ENCODE measurements around the gene TEX101.
"Not testable (repeated sequence)": the region's sequence is repeated elsewhere in the genome, so short reads cannot be mapped to it uniquely, and the experiment has no call there.

Gene TEX101, protein sequence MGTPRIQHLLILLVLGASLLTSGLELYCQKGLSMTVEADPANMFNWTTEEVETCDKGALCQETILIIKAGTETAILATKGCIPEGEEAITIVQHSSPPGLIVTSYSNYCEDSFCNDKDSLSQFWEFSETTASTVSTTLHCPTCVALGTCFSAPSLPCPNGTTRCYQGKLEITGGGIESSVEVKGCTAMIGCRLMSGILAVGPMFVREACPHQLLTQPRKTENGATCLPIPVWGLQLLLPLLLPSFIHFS

DNA sequence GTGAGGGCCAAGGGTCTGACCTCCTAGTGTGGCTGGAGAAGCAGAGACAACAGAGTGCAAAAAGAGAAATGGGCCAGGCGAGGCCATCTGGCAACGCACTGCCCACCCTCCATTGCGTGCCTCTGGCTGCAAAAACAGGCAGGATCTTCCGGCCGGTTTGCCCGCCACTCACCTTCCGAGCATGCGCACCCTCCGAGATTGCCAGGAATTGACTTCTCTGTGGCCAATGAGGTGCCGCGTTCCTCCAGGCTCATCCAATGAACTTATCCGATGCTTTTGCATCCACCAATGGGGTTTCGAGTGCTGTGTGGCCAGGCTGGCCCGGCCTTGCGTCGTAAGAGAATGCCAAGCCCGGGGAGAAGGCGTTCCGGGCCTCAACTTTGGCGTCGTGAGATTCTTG, at the start of gene TEX101:
Gene TEX101, plus strand, starts transcription at position 337 of the 400 bp plus-strand sequence. CDS start 1,030 bp downstream, outside the sequence.
- no peak for DNase-seq

DNA sequence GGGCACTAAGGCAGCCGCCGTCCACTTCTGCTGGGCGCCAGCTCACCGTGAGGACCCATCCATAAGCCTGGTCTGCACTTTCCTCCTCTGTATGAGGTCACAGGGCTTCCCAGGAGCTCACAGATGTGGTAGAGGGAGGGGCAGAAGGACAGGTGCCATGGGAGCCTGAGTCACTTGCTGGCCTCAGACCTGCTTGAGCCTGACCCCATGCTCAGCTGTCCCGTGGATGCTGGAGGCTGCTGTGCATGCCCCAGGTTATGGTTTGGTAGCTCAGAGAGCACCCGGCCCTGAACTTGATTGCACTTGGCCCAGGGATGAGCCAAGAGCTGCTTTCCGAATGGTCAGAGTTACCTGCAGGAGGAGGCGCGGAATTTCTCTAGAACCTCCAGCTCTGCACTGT, 49.0 kb upstream of the TEX101 start:
- not testable (repeated sequence) for DNase-seq

DNA sequence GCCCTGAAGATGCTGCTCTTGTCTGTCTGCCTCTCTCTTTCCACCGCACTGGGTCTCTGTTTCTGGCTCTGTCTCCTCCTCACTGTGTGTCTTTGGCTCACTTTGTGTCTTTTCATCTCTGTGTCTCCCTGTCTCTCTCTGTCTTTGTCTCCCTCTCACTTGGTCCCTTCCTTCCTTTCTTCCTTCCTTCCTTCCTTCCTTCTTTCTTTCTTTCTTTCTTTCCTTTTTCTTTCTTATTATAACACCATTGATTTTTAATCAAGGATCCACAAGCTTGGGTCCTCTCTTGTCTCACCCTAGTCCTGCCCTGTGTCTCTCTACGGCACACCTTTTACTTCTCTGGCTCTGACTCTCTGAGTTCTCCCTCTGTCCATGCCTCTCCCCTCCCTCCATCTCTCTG, 46.9 kb upstream of the TEX101 start:
- no peak for DNase-seq

DNA sequence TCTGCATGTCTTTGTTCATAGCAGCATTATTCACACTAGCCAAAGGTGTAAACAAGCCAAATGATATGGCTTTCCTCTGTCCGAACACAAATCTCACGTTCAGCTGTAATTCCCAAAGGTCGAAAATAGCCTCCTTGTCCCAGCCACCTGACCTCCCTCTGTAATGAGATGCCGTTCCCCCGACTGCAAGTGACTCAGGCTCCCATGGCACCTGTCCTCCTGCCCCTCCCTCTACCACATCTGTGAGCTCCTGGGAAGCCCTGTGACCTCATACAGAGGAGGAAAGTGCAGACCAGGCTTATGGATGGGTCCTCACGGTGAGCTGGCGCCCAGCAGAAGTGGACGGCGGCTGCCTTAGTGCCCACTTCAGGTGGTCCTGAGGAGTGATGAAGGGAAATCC, 45.8 kb upstream of the TEX101 start:
- not testable (repeated sequence) for DNase-seq

DNA sequence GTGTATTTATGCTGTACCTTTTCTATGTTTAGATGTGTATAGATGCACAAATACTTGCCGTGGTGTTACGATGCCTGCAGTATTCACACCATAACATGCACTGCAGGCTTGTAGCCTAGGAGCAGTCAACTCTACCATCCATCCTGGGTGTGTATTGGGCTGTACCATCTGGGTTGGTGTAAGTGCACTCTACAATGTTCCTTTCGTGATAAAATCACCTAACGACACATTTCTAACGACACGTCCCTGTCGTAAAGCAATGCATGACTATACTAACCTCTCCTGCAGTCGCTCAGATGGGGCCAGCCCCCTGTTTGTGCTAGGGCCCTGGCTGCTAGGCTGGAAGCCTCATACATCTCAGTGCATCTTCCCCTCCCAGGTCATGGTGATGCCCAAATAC, 42.8 kb upstream of the TEX101 start:
- DNase-seq, result no peak

DNA sequence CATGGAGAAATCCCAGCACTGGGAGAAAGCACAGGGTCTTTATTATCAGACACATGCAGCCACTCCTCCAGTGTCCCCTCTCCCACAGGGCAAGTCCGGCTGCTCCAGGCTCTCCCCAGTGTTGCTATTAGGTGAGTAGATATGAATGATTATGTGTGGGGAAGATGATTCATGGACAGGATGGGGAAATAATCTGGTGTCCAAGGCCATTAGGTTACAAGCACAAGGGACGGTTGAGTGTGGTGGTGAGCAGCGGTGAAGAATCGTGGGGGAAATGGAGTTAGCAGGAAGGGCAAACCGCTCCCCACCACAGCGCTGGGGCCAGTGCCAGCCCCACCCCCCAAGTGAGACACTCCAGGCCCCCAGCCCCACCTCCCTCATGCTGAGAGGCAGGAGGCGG, 42.2 kb upstream of the TEX101 start:
- DNase-seq, result no peak

DNA sequence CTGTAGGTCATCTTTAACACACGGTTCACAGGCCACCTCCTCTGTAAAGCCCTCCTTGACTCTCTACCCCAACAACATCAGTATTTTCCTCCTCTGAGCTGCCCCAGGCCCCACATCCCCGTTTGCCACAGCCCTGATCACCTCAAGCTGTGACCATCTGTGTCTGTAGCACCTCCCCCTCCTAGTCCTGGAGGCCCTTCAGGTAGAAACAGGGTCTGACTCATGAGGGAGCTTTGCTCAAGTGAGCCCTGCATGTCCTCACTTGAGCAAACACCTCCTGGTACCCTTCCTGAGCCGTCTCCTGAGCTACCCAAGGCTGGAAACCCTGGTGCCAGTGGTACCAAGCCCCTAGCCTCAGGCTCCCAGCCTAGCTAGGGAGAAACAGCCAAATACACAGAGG, 37.1 kb upstream of the TEX101 start:
- not testable (repeated sequence) for DNase-seq

DNA sequence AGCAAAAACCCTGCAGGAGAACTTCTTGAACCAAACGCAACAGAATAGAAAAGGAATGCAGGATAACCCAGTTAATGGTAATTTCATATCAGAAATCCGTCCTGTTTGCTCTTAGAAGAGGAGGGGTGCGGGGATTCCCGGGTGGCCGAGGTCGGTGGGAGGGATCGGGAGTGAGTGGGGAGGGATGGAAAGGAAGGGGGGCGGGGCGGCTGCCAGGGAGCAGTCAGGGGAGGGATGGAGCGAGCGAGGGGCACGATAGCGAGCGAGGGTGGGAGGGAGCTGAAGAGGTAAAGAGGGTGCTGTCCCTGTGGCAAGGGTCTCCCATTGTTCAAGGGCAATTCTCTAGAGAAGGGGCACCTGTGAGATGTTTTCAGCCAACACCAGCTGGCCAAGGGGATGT, 34.7 kb upstream of the TEX101 start:
- no peak for DNase-seq

DNA sequence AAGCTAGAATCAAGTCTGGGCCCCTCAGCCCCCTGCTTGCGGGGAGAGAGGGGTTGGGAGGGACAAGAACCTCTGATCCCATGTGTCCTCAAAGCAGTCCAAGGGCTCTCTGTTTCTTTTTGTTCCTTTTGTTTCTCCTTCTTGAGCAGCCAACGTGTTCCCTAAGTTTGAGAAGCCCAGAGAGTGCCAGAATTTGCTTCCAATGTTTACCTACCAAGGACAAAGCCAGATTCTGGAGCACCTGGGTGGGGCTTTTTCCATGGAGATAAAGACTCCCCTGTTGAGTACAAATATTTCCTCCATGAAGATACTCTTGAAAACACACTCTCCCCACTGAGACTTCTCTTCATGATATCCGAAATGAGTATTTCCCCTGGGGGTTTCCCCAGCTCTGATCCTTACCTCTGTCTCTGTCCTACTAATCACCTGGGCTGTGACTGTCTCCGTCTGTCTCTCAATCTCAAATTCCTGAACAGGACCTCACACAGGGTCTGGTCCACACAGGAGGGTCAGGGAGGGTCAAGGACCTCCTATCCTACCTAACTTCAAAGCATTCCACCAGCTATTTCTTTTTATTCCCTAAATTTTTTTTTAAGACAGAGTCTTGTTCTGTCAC, 33.8 kb upstream of the TEX101 start:
- no peak for DNase-seq

DNA sequence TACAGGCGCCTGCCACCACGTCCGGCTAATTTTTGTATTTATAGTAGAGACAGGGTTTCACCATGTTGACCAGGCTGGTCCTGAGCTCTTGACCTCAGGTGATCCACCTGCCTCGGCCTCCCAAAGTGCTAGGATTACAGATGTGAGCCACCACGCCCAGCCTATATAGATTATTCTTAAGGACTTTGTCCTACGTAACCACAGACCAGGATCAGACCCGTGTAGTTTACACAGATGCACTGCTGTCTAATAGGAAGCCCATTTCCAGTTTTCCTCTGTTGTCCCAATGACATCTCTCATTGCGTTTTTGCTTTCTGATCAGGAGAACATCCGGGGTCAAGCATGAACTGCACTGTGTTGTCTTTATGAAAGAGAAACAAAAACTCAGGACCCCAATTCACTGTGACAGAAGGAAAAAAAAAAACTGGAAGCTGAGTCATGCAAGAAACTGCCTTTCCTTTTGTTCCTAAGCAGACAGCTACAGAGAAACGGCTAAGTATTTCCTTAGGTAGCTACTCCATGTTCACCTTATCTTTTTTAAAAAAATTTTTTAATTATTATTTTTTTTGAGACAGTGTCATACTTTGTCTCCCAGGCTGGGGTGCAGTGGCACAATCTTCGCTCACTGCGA, 32.0 kb upstream of the TEX101 start:
- DNase-seq, result not testable (repeated sequence)

DNA sequence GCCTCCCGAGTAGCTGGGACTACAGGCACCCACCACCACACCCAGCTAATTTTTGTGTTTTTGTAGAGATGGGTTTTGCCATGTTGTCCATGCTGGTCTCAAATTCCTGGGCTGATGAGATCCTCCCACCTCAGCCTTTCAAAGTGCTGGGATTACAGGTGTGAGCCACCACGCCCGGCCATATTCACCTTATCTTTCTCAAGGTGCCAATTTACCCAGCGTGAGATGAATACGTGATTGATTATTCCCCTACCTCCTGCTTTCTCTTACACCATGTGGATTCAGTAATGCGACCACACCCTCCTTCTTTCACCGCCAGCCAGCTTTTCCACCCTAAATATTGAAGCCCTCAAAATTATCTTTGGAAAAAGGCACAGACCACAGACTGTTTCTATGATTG, 31.4 kb upstream of the TEX101 start:
- not testable (repeated sequence) for DNase-seq

DNA sequence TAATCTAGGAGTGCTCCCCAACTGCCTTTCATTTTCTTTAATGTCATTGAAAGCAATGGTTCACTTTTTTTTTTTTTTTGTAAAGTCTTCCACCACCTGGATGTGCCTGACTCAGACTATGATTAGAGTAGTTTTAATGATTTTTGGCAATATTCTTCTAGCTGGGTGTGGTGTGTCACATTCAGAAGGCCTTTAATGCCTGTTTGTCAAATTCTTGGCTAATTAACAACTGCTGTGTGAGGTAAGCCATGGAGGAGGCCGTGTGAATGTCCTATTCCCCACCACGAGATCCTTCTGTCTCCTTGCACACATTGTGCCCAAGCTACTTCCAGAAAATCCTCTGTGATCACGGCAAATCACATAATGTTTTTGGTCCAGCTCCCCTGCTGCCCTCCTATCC, 30.9 kb upstream of the TEX101 start:
- not testable (repeated sequence) for DNase-seq

DNA sequence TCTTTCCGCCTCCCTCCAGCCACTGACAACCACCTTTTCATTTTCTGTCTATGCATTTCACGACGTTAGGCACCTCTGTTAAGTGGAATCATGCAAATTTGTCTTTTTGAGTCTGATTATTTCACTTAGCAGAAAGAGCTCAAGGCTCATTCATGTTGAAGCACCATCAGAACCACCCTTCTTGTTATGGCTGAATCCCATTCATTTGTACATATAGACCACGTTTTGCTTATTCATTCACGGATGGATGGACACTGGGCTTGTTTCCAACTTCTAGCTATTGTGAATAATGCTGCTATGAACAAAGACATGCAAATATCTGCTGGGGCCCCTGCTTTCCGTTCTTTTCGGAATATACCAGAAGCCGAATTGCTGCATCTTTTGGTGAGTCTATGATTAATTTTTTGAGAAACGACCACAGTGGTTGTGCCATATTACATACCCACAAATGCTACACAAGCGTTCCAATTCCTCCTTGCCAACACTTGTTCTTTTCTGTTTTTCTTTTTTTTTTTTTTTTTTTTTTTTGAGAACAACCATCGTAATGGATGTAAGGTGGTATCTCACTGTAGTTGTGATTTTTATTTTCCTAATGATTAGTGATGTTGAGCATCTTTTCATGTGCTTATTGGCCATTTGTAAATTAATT, 23.7 kb upstream of the TEX101 start:
- not testable (repeated sequence) for DNase-seq

DNA sequence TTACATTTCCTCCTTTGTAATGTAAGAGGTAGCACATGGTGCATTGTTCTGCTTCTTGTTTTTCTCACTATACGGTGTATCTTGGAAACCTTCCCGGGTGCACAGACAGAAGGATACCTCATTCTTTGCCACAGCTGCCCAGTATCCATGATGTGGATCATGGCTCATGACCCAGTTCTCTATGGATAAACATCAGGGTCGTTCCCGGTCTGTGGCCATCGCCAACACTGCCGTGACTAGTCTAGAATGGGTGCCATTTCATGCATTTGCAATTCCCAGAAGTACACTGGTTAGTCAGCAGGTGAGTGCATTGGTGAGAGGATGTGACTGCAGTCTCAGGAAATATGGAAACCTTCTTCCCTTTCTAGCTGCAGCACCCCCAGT, 23.1 kb upstream of the TEX101 start:
- DNase-seq, result not testable (repeated sequence)

DNA sequence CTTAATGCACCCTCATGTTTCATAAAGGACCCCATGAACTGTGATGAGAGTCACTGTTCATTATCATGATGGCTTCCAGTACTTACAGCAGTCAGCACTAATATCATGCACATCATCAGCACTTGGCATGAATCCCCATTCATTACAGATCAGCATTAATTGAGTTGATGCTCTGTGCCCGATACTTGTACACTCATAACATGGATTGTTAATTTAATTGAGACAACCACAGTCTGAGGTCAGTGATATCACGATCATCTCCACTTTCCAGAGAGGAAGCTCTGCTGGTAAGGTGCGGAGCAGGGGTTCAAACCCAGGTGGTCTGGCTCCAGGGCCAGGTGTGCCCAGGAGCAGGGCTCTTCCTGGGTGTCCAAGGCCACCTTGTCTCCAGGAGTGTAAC, 21.2 kb upstream of the TEX101 start:
- not testable (repeated sequence) for DNase-seq

DNA sequence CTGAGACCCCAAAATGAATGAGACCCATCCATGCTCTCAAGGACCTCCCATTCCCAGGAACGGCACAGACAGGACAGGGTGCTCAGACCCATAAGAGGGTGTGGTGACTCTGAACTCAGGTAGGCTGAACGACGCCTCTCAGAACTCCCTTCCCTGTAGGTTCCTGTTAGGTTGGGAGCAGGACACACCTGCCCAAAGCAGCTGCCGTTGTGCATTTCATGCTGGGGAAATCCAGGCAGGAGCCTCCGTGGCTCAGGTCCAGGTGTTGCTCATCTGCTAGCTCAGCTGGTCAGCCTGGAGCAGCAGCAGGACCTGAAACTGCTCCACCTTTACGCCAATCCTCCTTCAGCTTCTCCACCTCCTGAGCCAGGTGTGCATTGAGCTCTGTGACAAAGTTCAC, 19.1 kb upstream of the TEX101 start:
- DNase-seq, result no peak

DNA sequence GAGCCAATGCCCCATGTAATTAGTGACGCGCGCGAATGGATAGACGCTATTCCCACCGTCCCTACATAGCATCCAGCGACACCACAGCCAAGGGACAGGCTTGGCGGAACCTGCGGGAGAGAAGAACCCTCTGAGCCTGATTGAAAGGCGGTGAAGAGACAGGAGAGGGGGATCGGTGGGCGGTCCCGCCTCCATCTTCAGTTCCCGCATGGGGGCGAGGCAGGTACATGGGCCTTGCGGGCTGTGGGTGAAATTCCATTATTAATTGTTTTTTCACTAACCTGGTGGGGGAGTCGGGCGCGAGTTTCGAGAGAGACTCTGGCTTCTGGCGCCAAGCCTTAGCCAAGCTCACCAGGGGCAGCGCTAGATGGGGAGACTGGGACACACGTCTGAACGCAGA, 8.4 kb upstream of the TEX101 start:
- no peak for DNase-seq

DNA sequence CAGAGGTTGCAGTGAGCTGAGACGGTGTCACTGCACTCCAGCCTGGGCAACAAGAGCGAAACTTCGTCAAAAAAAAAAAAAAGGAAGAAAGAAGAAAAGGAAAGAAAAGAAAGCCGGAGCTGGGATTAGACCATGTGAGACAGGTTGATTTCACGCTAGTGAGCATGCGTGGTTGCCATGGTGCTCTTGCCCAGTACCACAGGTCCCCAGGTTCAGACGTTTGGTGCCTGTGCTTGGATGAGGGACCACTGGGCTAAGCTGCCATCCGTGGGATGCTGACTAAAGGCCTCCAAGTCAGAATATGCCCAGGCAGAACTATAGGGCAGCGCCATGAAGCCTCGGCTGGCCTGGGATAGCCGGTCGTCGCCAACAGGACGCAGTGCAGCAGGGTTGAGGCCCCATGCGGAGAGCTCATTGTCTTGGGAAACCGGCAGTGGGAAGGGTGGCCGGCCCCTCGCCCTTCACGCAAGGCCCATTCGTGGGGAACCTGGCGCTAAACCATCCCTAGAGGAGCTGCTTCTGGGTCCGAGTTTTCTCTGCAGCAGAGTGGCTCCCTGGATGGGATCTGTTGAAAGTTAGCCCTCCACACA, 7.2 kb upstream of the TEX101 start:
- DNase-seq, result no peak

DNA sequence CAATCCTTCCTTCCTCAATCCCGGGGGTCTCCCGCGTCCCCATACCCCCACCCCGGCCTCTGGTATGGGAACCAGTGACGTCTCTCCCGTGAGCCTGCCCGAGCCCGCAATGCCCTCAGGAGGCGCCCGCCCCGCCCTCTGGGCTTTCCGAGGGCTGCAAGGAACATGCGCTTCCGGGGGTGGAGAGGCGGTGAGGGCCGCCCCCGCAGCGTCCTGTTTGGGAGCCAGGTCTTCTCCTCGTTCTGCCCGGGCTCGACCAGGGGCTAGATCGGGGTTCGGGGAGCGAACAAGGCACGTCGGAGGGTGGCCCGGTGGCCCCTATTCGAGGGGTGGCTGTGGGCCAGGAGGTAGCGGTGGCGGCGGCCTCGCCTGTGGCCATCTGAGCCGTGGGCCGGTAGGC, 6.6 kb upstream of the TEX101 start:
- DNase-seq, result no peak

DNA sequence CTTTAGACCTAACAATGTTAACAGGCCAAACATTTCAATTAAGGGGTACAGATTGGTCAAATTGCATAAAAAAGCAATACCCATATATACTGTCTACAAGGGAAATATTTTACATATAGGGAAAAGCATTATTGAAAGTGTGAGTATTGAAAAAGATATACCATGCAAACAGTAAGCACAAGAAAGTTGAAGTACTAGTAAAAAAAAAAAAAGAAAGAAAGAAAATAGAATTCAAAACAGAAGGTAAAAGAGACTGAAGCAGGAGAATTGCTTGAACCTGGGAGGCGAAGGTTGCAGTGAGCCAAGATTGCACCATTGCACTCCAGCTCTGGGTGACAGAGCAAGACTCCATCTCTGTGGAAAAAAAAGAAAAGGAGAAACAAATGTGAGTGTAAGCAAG, 5.3 kb upstream of the TEX101 start:
- no peak for DNase-seq

DNA sequence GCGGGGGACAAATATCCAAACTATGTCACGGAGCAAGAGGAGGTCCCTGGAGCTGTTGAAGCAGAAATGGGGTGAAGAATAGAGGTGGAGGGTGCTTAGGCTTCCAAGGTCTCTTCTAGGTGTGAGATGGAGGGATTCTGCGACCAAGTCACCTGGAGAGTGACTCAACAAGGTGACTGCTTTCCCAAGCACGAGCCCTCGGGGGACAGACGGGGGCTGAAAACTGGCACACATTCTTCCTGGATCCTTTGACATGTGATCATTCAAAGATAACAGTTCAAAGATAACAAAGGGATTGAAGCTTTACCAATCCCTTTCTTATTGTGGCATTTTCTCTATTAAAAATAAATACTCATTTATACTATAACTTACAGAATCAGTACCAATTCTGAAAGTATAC, 2.2 kb upstream of the TEX101 start:
- no peak for DNase-seq

DNA sequence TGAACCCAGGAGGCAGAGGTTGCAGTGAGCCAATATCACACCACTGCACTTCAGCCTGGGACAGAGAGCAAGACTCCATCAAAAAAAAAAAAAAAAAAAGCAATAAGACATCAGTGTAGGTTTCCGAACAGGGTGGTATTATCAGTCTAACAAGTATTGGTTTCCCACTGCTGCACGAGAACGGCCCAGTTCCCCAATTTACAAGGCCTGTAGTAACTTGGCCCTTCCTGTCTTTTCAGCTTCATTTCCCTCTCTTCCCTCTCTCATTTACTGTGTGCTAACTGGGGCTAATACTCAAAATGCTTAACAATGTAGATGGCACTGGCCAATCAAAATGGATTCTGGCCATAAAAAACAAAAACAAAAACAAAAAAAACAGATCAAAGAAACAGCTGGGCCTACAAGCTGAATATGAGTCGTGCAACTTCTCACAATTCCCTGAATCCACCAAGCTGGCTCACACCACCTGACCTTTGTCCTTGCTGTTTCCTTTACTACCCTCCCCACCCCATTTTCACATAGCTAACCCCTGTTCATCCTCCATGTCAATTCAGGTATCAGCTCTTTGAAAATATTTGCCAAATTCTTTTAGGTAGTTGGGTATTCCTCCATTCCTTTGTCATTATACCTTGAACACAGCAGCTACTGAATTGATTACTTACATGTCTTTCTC, 2.4 kb downstream of the TEX101 start:
- no peak for DNase-seq

DNA sequence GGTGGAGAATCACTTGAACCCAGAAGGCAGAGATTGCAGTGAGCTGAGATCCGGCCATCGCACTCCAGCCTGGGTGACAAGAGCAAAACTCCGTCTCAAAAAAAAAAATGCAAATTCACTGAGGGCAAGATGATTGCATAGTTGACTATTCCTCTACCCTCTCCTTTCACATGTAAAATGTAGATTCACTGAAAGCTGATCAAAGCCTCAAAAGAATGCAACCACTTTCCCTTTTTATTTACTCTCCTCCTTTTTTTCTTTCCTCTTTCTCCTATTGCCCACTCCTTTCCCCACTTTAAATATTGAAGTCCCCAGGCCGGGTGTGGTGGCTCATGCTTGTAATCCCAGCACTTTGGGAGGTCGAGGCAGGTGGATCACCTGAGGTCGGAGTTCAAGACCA, 6.3 kb downstream of the TEX101 start:
- no peak for DNase-seq

Measured in NCI-H510A (cell line).